Gastrocnemius medialis (tissue), 4 donors: ENCODE results near the gene EP300. TPM values are rescaled to one million over a fixed set of nuclear protein-coding genes. Genes with fewer than 3 reads are reported as not detected.
A peak's percentile ranks its signal among the peaks of the same experiment; 100 is the strongest.

Experiments
- ATAC-seq, 2 donors: fragments of 150-250 bp; one replicate each; pipeline ENCODE4 v1.9.1; 2016
- DNase-seq, 2 donors: peaks; one replicate each; pipeline ENCODE4 v3.0.0-alpha.2; 2019
- H3K27ac ChIP-seq, 4 donors: fragments of 200-600 bp; sonication (generic); 1 replicate in 1 of 4; 2 replicates in 3 of 4; pipeline ENCODE4 v1.5.1; 2016 to 2018; ENCODE audit warnings: mild to moderate bottlenecking in 2 of 4, moderate library complexity in 1 of 4
- H3K27me3 ChIP-seq, 3 donors: fragments of 200-600 bp; sonication (generic) in 2 of 3; 1 replicate in 1 of 3; 2 replicates in 2 of 3; pipeline versions ENCODE4 v1.5.1 to v1.6.0; 2016 to 2019; ENCODE audit warnings: mild to moderate bottlenecking in 1 of 3, moderate library complexity in 1 of 3
- H3K36me3 ChIP-seq, 2 donors: fragments of 200-600 bp; sonication (generic) in 1 of 2; one replicate each; pipeline ENCODE4 v1.5.1; 2017 to 2018
- H3K4me1 ChIP-seq, 2 donors: fragments of 200-600 bp; sonication (generic) in 1 of 2; one replicate each; pipeline ENCODE4 v1.5.1; 2016 to 2017; ENCODE audit warnings: mild to moderate bottlenecking in 2 of 2
- H3K4me3 ChIP-seq, 4 donors: fragments of 200-600 bp; sonication (generic) in 3 of 4; 1 replicate in 1 of 4; 2 replicates in 3 of 4; pipeline ENCODE4 v1.5.1; 2016 to 2019; ENCODE audit warnings: mild to moderate bottlenecking in 2 of 4
- H3K9me3 ChIP-seq, 3 donors: fragments of 200-600 bp; sonication (generic) in 2 of 3; 1 replicate in 1 of 3; 2 replicates in 2 of 3; pipeline ENCODE4 v1.5.1; 2016 to 2019
- CTCF ChIP-seq, 5 experiments: fragments of 450-650 bp in 3 of 5; fragments of 200-600 bp in 2 of 5; sonication (generic) in 2 of 5; IDR thresholded peaks in 4 of 5; conservative IDR thresholded peaks in 1 of 5; 1 replicate in 4 of 5; 2 replicates in 1 of 5; pipeline ENCODE4 v1.5.1; 2016 to 2019; ENCODE audit warnings: antibody characterized with exemption in 5 of 5, mild to moderate bottlenecking in 3 of 5, moderate library complexity in 3 of 5
- POLR2A ChIP-seq, 2 donors: fragments of 450-650 bp; IDR thresholded peaks; one replicate each; pipeline ENCODE4 v1.6.1; 2017; ENCODE audit warnings: antibody characterized with exemption in 2 of 2, mild to moderate bottlenecking in 2 of 2, moderate library complexity in 2 of 2
- in situ Hi-C, 4 donors: fragments of 200-750 bp; cut with MboI; loops; one replicate each; pipeline versions ENCODE4 v1.15.0 to v1.8.0; 2017; ENCODE audit warnings: low sequenced_read_pairs in 4 of 4
- intact Hi-C: fragments of 100-400 bp; cut with DNase I; formaldehyde crosslinking; loops from one replicate; pipeline ENCODE4 v1.15.1; 2023; ENCODE audit warnings: low total_unique reads
- total RNA-seq, 4 donors: library from RNA; depleted of rRNA; stranded (reverse); fragments of >200 nt; gene quantifications; one replicate each; pipeline versions ENCODE4 v1.1.0 to v1.2.3, GENCODE V29; 2016

The EP300 gene
- total RNA-seq, 4 donors from 2014 or later = 29.6 to 53.0 (median 38.0) TPM

GRCh38 chr22:41157083-41157482, 64.7 kb downstream of the EP300 start:
- H3K27me3 ChIP-seq = no peaks in the 10 kb centered on the region
- H3K4me3 ChIP-seq = no peak overlapping the region
- DNase-seq (no peak), ATAC-seq (no peak)
- no peak for TF ChIP-seq POLR2A (IDR thresholded peaks at IDR 0.05)
- no peak for TF ChIP-seq CTCF (IDR thresholded peaks at IDR 0.05 in 4 of 5, conservative IDR thresholded peaks at IDR 0.05 in 1 of 5)
- no peak overlapping the region for H3K27ac ChIP-seq
- in situ Hi-C loops (no loop called here), intact Hi-C loops (no loop called here)
- no peaks in the 10 kb centered on the region for H3K9me3 ChIP-seq
- H3K36me3 ChIP-seq = peaks cover 9 to 100% of the 10 kb centered on the region in 2 donors
- H3K4me1 ChIP-seq = no peaks in the 10 kb centered on the region

- H3K27ac ChIP-seq = no peak overlapping the region
- no peak for ATAC-seq
- H3K27me3 ChIP-seq = no peaks in the 10 kb centered on the region
- no peak for DNase-seq
- H3K4me1 ChIP-seq = no peaks in the 10 kb centered on the region
- TF ChIP-seq POLR2A (IDR thresholded peaks at IDR 0.05) (no peak), CTCF (IDR thresholded peaks at IDR 0.05 in 4 of 5, conservative IDR thresholded peaks at IDR 0.05 in 1 of 5) (no peak)
- peaks cover 6 to 97% of the 10 kb centered on the region in 2 donors for H3K36me3 ChIP-seq
- in situ Hi-C loops (no loop called here), intact Hi-C loops (no loop called here)
- no peak overlapping the region for H3K4me3 ChIP-seq
- H3K9me3 ChIP-seq = no peaks in the 10 kb centered on the region
These were observed 76.8 kb downstream of the EP300 start for GRCh38 chr22:41169157-41169556.

GRCh38 chr22:41171996-41172395, 79.6 kb downstream of the EP300 start:
- in situ Hi-C loops = no loop called here
- Histone ChIP-seq H3K27ac (no peak overlapping the region), H3K27me3 (no peaks in the 10 kb centered on the region), H3K4me3 (no peak overlapping the region), H3K9me3 (no peaks in the 10 kb centered on the region), H3K36me3 (peaks cover 6 to 95% of the 10 kb centered on the region in 2 donors), H3K4me1 (peaks cover 2 to 3% of the 10 kb centered on the region in 2 donors)
- DNase-seq = no peak
- intact Hi-C loops = no loop called here
- TF ChIP-seq CTCF (IDR thresholded peaks at IDR 0.05 in 4 of 5, conservative IDR thresholded peaks at IDR 0.05 in 1 of 5) (no peak), POLR2A (IDR thresholded peaks at IDR 0.05) (no peak)
- ATAC-seq = no peak

GRCh38 chr22:41175546-41175945, 83.2 kb downstream of the EP300 start:
- ATAC-seq (no peak), DNase-seq (no peak)
- intact Hi-C loops = no loop called here
- Histone ChIP-seq H3K36me3 (peaks cover under 1 to 84% of the 10 kb centered on the region in 2 donors), H3K27ac (no peak overlapping the region), H3K27me3 (no peaks in the 10 kb centered on the region), H3K4me1 (peaks cover 16 to 24% of the 10 kb centered on the region in 2 donors), H3K9me3 (no peaks in the 10 kb centered on the region), H3K4me3 (no peak overlapping the region)
- in situ Hi-C loops = no loop called here
- TF ChIP-seq POLR2A (IDR thresholded peaks at IDR 0.05) = no peak
- no peak for TF ChIP-seq CTCF (IDR thresholded peaks at IDR 0.05 in 4 of 5, conservative IDR thresholded peaks at IDR 0.05 in 1 of 5)

GRCh38 chr22:41177040-41177621, 84.7 kb downstream of the EP300 start:
- H3K36me3 ChIP-seq = peaks cover 0 to 69% of the 10 kb centered on the region in 2 donors
- H3K4me1 ChIP-seq = peaks cover 22 to 29% of the 10 kb centered on the region in 2 donors
- no peak overlapping the region for H3K4me3 ChIP-seq
- no peaks in the 10 kb centered on the region for H3K27me3 ChIP-seq
- ATAC-seq = no peak
- no peak for DNase-seq
- H3K27ac ChIP-seq = peak overlapping the region in 1 of 4 donors; percentile 58
- intact Hi-C loops = no loop called here
- no peak for TF ChIP-seq POLR2A (IDR thresholded peaks at IDR 0.05)
- no peak for TF ChIP-seq CTCF (IDR thresholded peaks at IDR 0.05 in 4 of 5, conservative IDR thresholded peaks at IDR 0.05 in 1 of 5)
- no peaks in the 10 kb centered on the region for H3K9me3 ChIP-seq
- in situ Hi-C loops = no loop called here
